Measurements from ENCODE around the gene SLC25A43.

DNA sequence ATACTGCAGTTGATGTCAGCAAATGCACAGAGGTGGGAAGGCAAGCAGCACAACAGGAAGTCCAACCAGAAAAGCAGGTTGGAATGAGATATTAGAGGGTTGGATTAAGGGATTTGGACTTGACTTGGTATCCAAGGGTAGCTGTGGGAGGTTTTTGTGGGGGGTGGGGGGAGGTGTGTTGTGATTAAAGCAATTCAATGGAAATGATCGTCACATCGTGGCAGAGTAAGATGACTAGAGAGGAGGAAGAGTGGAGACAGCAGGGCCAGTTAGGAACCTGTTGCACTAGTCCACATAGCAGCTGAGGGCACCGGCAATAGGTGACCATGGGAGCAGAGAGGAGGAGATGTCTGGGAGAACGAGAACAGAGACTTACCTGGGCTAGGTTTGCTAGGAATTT, 2.4 kb downstream of the SLC25A43 start:
- TF ChIP-seq MAX (IDR thresholded peaks at IDR 0.05) (no peak), FOXM1 (IDR thresholded peaks at IDR 0.05; ENCODE audit: borderline replicate concordance, low read depth) (no peak), YY1 (IDR thresholded peaks at IDR 0.05; ENCODE audit: low read depth) (no peak), CREB1 (IDR thresholded peaks at IDR 0.05; ENCODE audit: low read depth) (no peak), EGR1 (IDR thresholded peaks at IDR 0.05) (no peak), NFIC (IDR thresholded peaks at IDR 0.05) (no peak), ZBTB7A (IDR thresholded peaks at IDR 0.05; ENCODE audit: low read depth) (no peak), TAF1 (IDR thresholded peaks at IDR 0.05; ENCODE audit: low read depth) (no peak), CEBPB (IDR thresholded peaks at IDR 0.05) (no peak)
- TF ChIP-seq, protein P1, sequence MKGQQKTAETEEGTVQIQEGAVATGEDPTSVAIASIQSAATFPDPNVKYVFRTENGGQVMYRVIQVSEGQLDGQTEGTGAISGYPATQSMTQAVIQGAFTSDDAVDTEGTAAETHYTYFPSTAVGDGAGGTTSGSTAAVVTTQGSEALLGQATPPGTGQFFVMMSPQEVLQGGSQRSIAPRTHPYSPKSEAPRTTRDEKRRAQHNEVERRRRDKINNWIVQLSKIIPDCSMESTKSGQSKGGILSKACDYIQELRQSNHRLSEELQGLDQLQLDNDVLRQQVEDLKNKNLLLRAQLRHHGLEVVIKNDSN (IDR thresholded peaks at IDR 0.05), result no peak

All from Ishikawa (cell line).